Smooth muscle cell of the brain vasculature (primary cell): ENCODE measurements around the gene TMEM232.
"Not testable (repeated sequence)": the region's sequence is repeated elsewhere in the genome, so short reads cannot be mapped to it uniquely, and the experiment has no call there.

Experiments used
- DNase-seq: peaks from one replicate; pipeline ENCODE4 v3.0.0-alpha.2; 2012; ENCODE audit warnings: low read depth, low spot score

Gene TMEM232

GRCh38 chr5:110707260-110707844, 19.1 kb downstream of the TMEM232 start:
- no peak for DNase-seq

GRCh38 chr5:110705349-110705748, 21.1 kb downstream of the TMEM232 start:
- DNase-seq: no peak

- DNase-seq: no peak
Measured at GRCh38 chr5:110703481-110703880, 23.0 kb downstream of the TMEM232 start.

GRCh38 chr5:110702704-110703103, 23.8 kb downstream of the TMEM232 start:
- no peak for DNase-seq

GRCh38 chr5:110702300-110702699, 24.2 kb downstream of the TMEM232 start:
- DNase-seq: no peak

GRCh38 chr5:110692669-110693068, 33.8 kb downstream of the TMEM232 start:
- not testable (repeated sequence) for DNase-seq

- DNase-seq: not testable (repeated sequence)
Measured at GRCh38 chr5:110690587-110690986, 35.9 kb downstream of the TMEM232 start.

GRCh38 chr5:110687485-110687884, 39.0 kb downstream of the TMEM232 start:
- DNase-seq: no peak

GRCh38 chr5:110686270-110686669, 40.2 kb downstream of the TMEM232 start:
- no peak for DNase-seq

GRCh38 chr5:110681953-110682352, 44.5 kb downstream of the TMEM232 start:
- no peak for DNase-seq

GRCh38 chr5:110681109-110681508, 45.4 kb downstream of the TMEM232 start:
- DNase-seq: no peak

- not testable (repeated sequence) for DNase-seq
Measured at GRCh38 chr5:110676554-110676953, 49.9 kb downstream of the TMEM232 start.

- no peak for DNase-seq
Measured at GRCh38 chr5:110665184-110665726, 61.2 kb downstream of the TMEM232 start.

- DNase-seq: no peak
Measured at GRCh38 chr5:110663525-110663924, 62.9 kb downstream of the TMEM232 start.

GRCh38 chr5:110658006-110658405, 68.5 kb downstream of the TMEM232 start:
- no peak for DNase-seq

- no peak for DNase-seq
Measured at GRCh38 chr5:110653231-110653970, 73.1 kb downstream of the TMEM232 start.

GRCh38 chr5:110651507-110651906, 75.0 kb downstream of the TMEM232 start:
- DNase-seq: no peak

GRCh38 chr5:110644357-110644756, 82.1 kb downstream of the TMEM232 start:
- DNase-seq: no peak

- DNase-seq: no peak
Measured at GRCh38 chr5:110638970-110639902, 87.2 kb downstream of the TMEM232 start.

- no peak for DNase-seq
Measured at GRCh38 chr5:110634475-110634874, 92.0 kb downstream of the TMEM232 start.

- DNase-seq: no peak
Measured at GRCh38 chr5:110631236-110631635, 95.2 kb downstream of the TMEM232 start.

GRCh38 chr5:110630350-110630749, 96.1 kb downstream of the TMEM232 start:
- DNase-seq: no peak
